KOPT-K1 (cell line): ENCODE results near the gene CCDC43.
"Not testable (repeated sequence)": the region's sequence is repeated elsewhere in the genome, so short reads cannot be mapped to it uniquely, and the experiment has no call there.

Experiments used
- H3K27ac ChIP-seq: fragments of 200-600 bp; sonication (generic); 2 replicates; pipeline ENCODE4 v1.5.1; 2016; ENCODE audit warnings: antibody characterized with exemption, mild to moderate bottlenecking, low read depth, low read length; ENCODE audit not compliant: poor library complexity, severe bottlenecking
- H3K36me3 ChIP-seq: fragments of 200-600 bp; sonication (generic); 2 replicates; pipeline ENCODE4 v1.5.1; 2017; ENCODE audit warnings: antibody characterized with exemption, mild to moderate bottlenecking, low read length, moderate library complexity; ENCODE audit not compliant: insufficient read depth
- H3K9me3 ChIP-seq: fragments of 200-600 bp; sonication (generic); 2 replicates; pipeline ENCODE4 v1.5.1; 2017; ENCODE audit warnings: antibody characterized with exemption, low read length, mild to moderate bottlenecking; ENCODE audit not compliant: insufficient read depth, poor library complexity, severe bottlenecking

Gene CCDC43, protein sequence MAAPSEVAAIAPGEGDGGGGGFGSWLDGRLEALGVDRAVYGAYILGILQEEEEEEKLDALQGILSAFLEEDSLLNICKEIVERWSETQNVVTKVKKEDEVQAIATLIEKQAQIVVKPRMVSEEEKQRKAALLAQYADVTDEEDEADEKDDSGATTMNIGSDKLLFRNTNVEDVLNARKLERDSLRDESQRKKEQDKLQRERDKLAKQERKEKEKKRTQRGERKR

DNA sequence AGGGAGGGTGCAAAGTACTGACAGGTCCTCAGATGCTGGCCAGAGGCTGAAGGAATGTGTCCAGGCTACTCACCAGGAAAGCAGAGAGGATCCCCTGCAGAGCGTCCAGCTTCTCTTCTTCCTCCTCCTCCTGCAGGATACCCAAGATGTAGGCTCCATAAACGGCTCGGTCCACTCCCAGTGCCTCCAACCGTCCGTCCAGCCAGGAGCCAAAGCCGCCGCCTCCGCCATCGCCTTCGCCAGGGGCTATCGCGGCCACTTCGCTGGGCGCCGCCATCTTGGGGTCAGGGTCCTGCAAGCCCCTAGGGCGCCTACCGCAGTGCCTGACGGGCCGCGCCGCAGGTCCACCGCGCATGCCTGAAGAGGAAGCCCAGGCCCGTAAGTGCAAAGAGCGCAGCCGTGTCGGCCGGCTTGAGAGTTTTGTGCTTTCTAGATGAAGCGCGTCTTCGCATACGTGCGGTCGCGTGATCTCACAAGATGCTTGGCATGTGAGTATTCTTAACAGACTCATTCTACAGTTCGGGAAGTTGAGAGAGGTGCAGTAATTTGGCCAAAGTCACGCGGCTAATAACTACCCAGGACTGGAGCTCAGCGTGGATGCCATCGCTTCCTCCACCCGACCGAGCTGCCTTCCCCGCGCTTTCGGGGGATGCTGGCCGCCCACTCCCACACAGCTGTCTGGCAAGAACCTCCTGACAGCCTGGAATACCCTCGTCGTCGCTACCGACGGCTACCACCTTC lies at the start of gene CCDC43:
TSS of gene CCDC43 (minus strand) at position 300 of the 741 bp plus-strand sequence. CDS start at position 277, 23 bp downstream.
- Histone ChIP-seq H3K27ac (peak within 1 kb of the TSS; percentile 76), H3K9me3 (no peaks in the 10 kb centered on the region), H3K36me3 (peaks cover 17% of the 10 kb centered on the region; the same call in 1 of the 2 replicates)

DNA sequence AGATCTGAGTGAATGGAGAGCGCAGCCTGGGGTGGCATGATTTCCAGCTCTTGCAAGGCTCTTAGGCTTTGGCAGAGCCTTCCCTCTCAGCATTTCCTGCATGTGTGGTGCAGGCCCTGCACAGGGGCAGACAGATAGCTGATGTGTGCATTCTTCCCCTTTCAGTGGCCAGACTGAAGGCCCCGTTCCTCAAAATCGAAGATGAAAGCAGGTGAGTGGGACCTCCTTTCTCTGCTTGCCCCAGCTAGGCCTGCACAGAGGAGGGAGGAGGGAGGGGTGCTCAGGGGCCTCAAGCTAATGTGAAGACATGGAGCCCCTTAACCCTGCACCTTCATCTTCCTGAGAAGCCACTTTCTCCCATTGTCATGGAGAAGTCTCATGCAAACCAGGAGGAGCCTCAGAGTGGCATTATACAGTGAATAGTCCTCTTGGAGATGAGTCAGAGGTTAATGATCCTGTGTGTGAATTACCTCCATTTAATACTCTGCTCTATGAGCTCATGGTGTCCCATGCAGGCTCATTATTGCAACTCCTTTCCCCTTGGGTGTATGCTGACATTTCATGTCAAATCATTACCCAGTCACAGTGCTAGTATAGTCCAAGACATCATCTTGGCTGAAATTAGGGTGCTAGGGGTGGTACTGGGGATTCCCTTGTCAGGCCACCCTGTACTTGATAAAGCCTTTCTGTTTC lies 48.8 kb upstream of the CCDC43 start:
- Histone ChIP-seq H3K36me3 (peaks cover 90% of the 10 kb centered on the region), H3K27ac (no peak overlapping the region), H3K9me3 (no peaks in the 10 kb centered on the region)

DNA sequence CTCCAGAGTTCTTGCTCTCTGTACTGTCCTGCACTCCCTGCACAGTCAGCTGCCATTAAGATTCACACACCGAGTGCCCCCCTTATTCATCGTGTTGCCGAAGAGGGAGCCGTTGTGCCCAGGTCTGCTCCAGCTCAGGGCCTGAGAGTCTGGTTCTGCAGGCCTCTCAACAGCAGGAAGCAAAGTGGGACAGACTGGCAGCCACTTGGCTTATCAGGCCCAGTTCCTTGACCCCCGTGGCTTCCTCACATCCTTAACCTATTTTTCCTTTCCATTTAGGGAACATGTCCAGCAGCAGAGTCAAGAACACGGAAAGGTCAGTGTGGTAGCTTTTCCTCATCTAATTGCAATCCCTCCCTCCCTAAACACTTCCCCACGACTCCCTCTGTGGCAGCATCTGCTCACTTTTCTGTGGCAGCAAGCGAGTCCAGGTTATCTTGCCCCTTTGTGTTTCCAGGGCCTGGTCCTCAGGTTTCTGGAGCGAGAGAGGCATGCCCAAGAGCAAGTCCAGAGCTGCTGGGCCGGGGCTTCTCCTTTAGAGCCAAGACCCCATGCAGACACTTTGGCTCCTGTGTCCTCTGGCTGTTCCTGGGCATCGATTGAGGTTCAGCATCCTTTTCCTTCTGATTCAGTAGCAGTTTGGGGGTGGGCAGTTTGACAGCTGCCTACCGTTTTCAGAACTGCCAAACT lies 47.1 kb upstream of the CCDC43 start:
- Histone ChIP-seq H3K9me3 (no peaks in the 10 kb centered on the region), H3K36me3 (peaks cover 88% of the 10 kb centered on the region), H3K27ac (no peak overlapping the region)

DNA sequence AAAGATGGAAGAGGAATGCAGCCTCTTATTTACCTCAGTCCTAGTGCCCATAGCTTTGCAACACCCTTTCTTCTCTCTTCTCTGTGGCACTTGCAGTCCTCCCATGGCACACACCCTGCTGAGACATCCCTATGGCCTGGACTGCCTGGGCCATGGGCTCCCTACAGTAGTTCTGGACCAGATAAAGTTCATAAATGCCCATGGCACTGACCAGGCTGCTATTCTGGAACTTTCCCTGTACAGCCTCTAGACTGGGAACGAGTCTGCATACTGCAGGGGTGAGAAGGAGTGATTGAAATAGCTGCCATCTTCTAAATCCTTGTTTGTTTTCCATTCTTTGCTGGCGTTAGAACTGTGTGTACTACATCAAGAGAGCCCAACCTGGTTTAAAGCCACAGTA lies 44.7 kb upstream of the CCDC43 start:
- H3K36me3 ChIP-seq = peaks cover 93% of the 10 kb centered on the region

DNA sequence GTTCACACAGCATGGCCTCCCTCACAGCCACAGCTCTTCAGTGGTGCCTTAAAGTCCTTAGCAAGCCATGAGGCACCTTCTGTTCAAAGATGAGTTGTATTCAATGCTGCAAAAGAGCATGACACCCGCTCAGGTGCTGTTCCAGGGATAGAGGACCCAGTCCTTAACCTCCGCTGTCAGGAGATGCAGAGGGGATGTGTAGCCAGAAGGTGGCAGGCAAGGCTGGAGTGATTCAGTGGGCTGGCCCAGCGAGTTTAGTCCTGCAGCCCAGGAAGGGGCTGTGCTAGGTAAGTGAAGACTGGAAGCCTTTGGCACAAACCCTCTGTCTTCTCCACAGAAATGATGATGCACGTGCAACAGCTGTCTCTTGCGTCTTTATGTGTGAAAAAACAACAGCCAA lies 44.2 kb upstream of the CCDC43 start:
- Histone ChIP-seq H3K27ac (no peak overlapping the region), H3K9me3 (no peaks in the 10 kb centered on the region), H3K36me3 (peaks cover 93% of the 10 kb centered on the region)

More for the DNA sequence above, 44.7 kb upstream of the CCDC43 start:
- Histone ChIP-seq H3K9me3 (no peaks in the 10 kb centered on the region), H3K27ac (no peak overlapping the region)

DNA sequence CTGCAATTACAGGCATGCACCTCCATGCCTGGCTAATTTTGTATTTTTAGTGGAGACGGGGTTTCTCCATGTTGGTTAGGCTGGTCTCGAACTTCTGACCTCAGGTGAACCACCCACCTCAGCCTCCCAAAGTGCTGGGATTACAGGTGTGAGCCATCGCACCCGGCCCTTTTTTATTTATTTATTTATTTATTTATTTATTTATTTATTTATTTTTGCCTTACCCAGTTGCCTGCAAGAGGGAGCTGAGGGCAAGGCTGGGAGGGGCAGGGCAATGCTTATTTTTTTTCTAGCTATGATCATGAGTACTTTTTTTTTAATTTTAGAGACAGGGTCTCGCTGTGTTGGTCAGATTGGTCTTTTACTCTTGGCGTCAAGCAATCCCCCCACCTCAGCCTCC lies 36.5 kb upstream of the CCDC43 start:
- H3K36me3 ChIP-seq = peaks cover 85% of the 10 kb centered on the region
- not testable (repeated sequence) for H3K9me3 ChIP-seq

DNA sequence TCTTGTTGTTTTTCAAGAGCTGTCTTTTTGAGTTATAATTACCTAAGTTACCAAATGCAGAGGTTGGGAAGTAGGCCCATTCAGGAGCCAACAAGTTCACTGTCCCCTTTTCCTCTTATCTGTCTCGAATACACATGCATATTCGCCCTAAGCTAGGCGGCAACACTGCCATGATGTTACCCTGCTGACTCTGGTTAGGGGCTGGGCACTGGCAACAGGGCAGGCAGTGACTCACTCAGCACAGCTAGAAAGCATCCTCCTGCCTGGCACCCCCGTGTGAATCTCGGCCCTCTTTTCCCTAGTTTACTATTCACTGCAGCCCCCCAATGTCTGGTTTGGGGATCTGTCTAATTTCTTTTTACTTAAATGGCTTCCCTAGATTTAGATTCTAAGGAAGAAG lies 32.7 kb upstream of the CCDC43 start:
- H3K36me3 ChIP-seq = peaks cover 75% of the 10 kb centered on the region

More for the DNA sequence above, 36.5 kb upstream of the CCDC43 start:
- H3K27ac ChIP-seq = not testable (repeated sequence)

DNA sequence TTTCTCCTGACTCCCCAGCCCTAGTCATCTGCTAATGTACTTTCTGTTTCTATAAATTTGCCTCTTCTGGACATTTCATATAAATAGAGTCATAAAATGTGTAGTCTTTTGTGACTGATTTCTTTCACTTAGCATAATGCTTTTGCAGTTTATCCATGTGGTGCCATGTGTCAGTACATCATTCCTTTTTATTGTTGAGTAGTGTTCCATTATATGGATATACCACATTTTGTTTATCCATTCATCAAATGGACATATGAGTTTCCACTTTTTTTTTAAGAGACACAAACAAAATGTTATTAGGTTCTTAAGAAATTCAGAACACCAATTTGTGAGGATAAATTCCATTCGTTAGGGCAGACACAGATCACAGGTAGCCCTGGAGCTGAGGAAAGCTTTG lies 29.9 kb upstream of the CCDC43 start:
- Histone ChIP-seq H3K9me3 (no peaks in the 10 kb centered on the region), H3K27ac (no peak overlapping the region), H3K36me3 (peaks cover 69% of the 10 kb centered on the region)

More for the DNA sequence above, 32.7 kb upstream of the CCDC43 start:
- Histone ChIP-seq H3K27ac (no peak overlapping the region), H3K9me3 (no peaks in the 10 kb centered on the region)

DNA sequence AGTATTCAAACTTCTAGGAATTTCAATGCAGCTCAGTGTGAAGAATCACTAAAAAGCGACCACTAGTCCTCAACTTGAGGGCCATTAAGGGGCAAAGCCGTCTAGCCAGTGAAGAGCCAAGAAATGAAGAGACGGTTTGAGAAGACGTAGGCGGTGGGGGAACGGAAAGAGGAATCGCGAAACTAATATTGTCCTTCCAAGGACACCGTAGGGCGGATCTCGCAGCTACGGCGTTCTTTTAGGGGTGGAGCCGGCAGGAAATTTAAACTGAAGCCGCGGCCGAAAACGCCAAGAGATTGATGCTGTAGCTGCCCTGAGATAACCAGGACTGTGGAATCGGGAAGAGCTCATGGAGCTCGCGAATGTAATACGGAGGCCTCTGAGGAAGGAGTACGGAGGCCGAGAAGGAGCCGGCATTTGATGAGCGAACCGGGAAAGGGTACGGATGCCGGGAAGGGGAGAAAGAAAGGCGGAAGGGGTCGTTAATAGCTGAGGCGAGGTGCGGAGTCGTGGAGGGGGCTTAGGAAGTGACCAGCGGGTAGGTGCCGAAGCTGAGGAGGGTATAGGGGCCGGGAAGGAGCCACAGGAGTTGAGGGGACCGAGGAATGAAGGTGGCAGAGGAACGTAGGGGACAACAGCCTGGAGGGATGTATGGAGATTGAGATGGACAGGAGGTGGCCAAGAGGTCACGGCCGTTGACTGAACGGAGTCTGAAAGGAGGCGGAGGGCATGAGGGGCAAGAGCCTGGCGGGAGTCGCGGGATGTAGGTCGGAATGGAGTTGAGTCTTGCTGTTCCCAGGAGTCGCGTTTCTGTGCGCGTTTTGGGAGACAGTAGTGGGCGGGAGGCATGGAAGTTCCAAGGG lies 19.1 kb upstream of the CCDC43 start, which contains the start of gene DBF4B:
TSS of gene DBF4B (plus strand) at position 265 of the 863 bp plus-strand sequence. CDS start at position 421, 156 bp downstream.
- H3K36me3 ChIP-seq = peaks cover 14% of the 10 kb centered on the region; the same call in 1 of the 2 replicates
- peak within 1 kb of the TSS; percentile 87 for H3K27ac ChIP-seq
- no peaks in the 10 kb centered on the region for H3K9me3 ChIP-seq

DNA sequence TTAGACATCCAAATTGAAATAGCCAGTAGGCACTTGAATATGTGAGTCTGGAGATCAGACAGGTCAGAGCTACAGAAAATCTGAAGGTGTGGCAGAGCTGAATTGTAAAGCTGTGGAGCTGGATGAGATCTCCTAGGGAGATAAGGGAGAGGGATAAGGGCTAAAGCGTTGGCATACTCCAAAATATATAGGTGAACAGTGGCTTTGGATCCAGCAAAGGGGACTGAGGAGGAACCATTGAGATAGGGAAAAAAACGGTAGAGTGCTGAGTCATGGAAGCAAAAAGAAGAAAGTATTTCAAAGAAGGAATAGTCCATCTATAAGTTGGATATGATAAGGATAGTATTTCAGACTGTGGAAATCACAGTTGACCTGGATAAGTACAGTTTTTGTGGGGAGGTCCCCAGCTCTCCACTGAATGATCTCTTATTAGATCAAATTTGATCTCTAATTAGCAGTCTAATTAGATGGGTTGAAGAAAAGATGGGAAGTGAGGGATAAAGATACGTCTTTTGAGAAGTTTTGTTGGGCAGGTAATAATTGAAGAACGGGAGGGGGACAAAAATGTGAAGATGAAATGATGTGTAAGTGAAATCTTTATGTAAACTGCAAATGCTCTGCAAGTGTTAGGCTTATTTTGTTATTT lies 18.3 kb upstream of the CCDC43 start:
- Histone ChIP-seq H3K9me3 (no peaks in the 10 kb centered on the region), H3K36me3 (0 out of 2 replicates have a peak, but pooled peaks cover 8% of the 10 kb centered on the region), H3K27ac (peak overlapping the region; percentile 87)

DNA sequence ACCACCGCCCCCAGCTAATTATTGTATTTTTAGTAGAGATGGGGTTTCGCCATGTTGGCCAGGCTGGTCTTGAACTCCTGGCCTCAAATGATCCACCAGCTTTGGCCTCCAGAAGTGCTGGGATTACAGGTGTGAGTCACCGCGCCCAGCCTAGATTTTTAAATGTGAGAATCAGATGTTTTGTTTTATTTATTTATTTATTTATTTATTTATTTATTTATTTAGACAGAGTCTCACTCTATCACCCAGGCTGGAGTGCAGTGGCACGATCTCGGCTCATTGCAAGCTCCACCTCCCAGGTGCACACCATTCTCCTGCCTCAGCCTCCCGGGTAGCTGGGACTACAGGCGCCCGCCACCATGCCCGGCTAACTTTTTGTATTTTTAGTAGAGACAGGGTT lies 10.7 kb upstream of the CCDC43 start:
- H3K36me3 ChIP-seq, H3K27ac ChIP-seq, H3K9me3 ChIP-seq: not testable (repeated sequence)

DNA sequence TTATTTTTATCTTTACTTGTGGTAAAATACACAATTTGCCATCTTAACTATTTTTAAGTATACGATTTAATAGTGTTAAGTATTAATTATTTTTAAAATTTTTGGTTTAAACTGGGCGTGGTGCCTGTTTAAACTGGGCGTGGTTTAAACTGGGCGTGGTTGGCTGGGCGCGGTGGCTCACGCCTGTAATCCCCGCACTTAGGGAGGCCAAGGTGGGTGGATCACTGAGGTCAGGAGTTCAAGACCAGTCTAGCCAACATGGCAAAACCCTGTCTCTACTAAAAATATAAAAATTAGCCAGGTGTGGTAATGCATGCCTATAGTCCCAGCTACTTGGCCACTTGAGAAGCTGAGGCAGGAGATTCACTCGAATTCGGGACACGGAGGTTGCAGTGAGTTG lies 4.0 kb upstream of the CCDC43 start:
- Histone ChIP-seq H3K27ac (no peak overlapping the region), H3K36me3 (no peaks in the 10 kb centered on the region), H3K9me3 (no peaks in the 10 kb centered on the region)

DNA sequence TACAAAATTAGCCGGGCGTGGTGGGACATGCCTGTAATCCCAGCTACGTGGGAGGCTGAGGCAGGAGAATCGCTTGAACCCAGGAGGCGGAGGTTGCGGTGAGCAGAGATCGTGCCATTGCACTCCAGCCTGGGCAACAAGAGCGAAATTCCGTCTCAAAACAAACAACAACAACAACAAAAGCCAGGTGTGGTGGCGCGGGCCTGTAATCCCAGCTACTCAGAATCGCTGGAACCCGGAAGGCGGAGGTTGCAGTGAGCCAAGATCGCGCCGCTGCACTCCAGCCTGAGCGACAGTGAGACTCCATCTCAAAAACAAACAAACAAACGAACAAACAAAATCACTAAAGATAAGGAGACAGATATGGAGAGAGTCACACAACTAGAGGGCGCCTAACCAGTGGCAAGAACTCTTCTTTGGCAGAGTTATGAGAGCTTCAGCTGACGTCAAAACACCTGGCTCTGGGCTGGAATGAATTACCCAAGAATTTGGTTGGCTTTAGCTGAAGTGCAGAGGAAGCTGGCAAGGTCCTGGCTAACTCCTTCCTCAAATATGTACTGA lies 1.2 kb upstream of the CCDC43 start:
- H3K36me3 ChIP-seq = peaks cover 17% of the 10 kb centered on the region; the same call in 1 of the 2 replicates
- not testable (repeated sequence) for H3K9me3 ChIP-seq, H3K27ac ChIP-seq
